Tibial nerve (tissue), 4 donors: ENCODE data around the gene NR2C2. TPM values are rescaled to one million over a fixed set of nuclear protein-coding genes. Genes with fewer than 3 reads are reported as not detected.

Experiments used
- DNase-seq, 2 donors: peaks; one replicate each; pipeline ENCODE4 v3.0.0-alpha.2; 2019; ENCODE audit warnings: low spot score in 2 of 2
- H3K27ac ChIP-seq, 4 donors: fragments of 200-600 bp; sonication (generic) in 3 of 4; one replicate each; pipeline ENCODE4 v1.5.1; 2017 to 2019; ENCODE audit warnings: mild to moderate bottlenecking in 1 of 4
- H3K27me3 ChIP-seq, 2 donors: fragments of 200-600 bp; sonication (generic) in 1 of 2; one replicate each; pipeline versions ENCODE4 v1.5.1 to v1.6.0; 2017 to 2019
- H3K36me3 ChIP-seq, 3 donors: fragments of 200-600 bp; sonication (generic); one replicate each; pipeline ENCODE4 v1.5.1; 2018 to 2019
- H3K4me1 ChIP-seq, 4 donors: fragments of 200-600 bp; sonication (generic) in 3 of 4; one replicate each; pipeline ENCODE4 v1.5.1; 2017 to 2019
- H3K4me3 ChIP-seq, 4 donors: fragments of 200-600 bp; sonication (generic) in 3 of 4; one replicate each; pipeline ENCODE4 v1.5.1; 2017 to 2019; ENCODE audit warnings: mild to moderate bottlenecking in 1 of 4, moderate library complexity in 1 of 4
- H3K9me3 ChIP-seq, 4 donors: fragments of 200-600 bp; sonication (generic) in 3 of 4; one replicate each; pipeline ENCODE4 v1.5.1; 2017 to 2019
- CTCF ChIP-seq, 5 experiments: fragments of 200-600 bp in 3 of 5; fragments of 450-650 bp in 2 of 5; sonication (generic) in 3 of 5; IDR thresholded peaks; one replicate each; pipeline ENCODE4 v1.5.1; 2016 to 2019; ENCODE audit warnings: antibody characterized with exemption in 5 of 5, mild to moderate bottlenecking in 3 of 5, moderate library complexity in 2 of 5
- EP300 ChIP-seq, 2 donors: sonication (generic); formaldehyde crosslinking; IDR thresholded peaks; one replicate each; pipeline ENCODE4 v1.6.1; 2017; ENCODE audit warnings: antibody characterized with exemption in 2 of 2, mild to moderate bottlenecking in 1 of 2
- POLR2A ChIP-seq, 2 donors: fragments of 450-650 bp; IDR thresholded peaks; one replicate each; pipeline ENCODE4 v1.6.1; 2017; ENCODE audit warnings: antibody characterized with exemption in 2 of 2, mild to moderate bottlenecking in 2 of 2, moderate library complexity in 2 of 2
- WGBS, 2 donors: methylation state at CpG; one replicate each; pipeline ENCODE4 v1.1.5; 2018; 5-methylcytosine and 5-hydroxymethylcytosine counted together
- total RNA-seq, 4 donors: library from RNA; depleted of rRNA; stranded (reverse); fragments of >200 nt; gene quantifications; one replicate each; pipeline ENCODE4 v1.1.0, GENCODE V29; 2016

NR2C2 gene
- total RNA-seq, 4 donors from 2014 or later, result 34.5 to 54.3 (median 44.4) TPM

- H3K9me3 ChIP-seq, result no peaks in the 10 kb centered on the region
- H3K36me3 ChIP-seq, result peaks cover 0 to 95% (median 4%) of the 10 kb centered on the region in 3 donors
- H3K4me1 ChIP-seq, result peaks cover 0 to 4% (median 2%) of the 10 kb centered on the region in 4 donors
- no peak overlapping the region for H3K27ac ChIP-seq
- no peak overlapping the region for H3K4me3 ChIP-seq
- no peaks in the 10 kb centered on the region for H3K27me3 ChIP-seq
- 80 to 86% methylated on average over 11 of the region's 11 CpGs for whole genome bisulfite sequencing, 2 donors
- no peak for DNase-seq
- TF ChIP-seq EP300 (IDR thresholded peaks at IDR 0.05), result no peak
- no peak for TF ChIP-seq CTCF (IDR thresholded peaks at IDR 0.05)
- TF ChIP-seq POLR2A (IDR thresholded peaks at IDR 0.05), result no peak
Measured at GRCh38 chr3:15043408-15044171, 96.2 kb downstream of the NR2C2 start.

- TF ChIP-seq POLR2A (IDR thresholded peaks at IDR 0.05) (no peak), EP300 (IDR thresholded peaks at IDR 0.05) (no peak), CTCF (IDR thresholded peaks at IDR 0.05) (no peak)
- no peak overlapping the region for H3K4me3 ChIP-seq
- WGBS, 2 donors, result 76 to 78% methylated on average over 7 of the region's 7 CpGs
- H3K9me3 ChIP-seq, result no peaks in the 10 kb centered on the region
- H3K27ac ChIP-seq, result no peak overlapping the region
- no peak for DNase-seq
- H3K27me3 ChIP-seq, result no peaks in the 10 kb centered on the region
- H3K36me3 ChIP-seq, result peaks cover 2 to 96% (median 3%) of the 10 kb centered on the region in 3 donors
- peaks cover 0 to 4% (median 2%) of the 10 kb centered on the region in 4 donors for H3K4me1 ChIP-seq
Measured at GRCh38 chr3:15044326-15044725, 96.9 kb downstream of the NR2C2 start.

GRCh38 chr3:15045667-15046066, 98.3 kb downstream of the NR2C2 start:
- Histone ChIP-seq H3K4me1 (peaks cover 0 to 4% (median 0%) of the 10 kb centered on the region in 4 donors), H3K27ac (no peak overlapping the region), H3K9me3 (no peaks in the 10 kb centered on the region), H3K36me3 (peaks cover 3 to 98% (median 5%) of the 10 kb centered on the region in 3 donors), H3K4me3 (no peak overlapping the region), H3K27me3 (no peaks in the 10 kb centered on the region)
- TF ChIP-seq EP300 (IDR thresholded peaks at IDR 0.05) (no peak), CTCF (IDR thresholded peaks at IDR 0.05) (no peak), POLR2A (IDR thresholded peaks at IDR 0.05) (no peak)
- no peak for DNase-seq
- 83% methylated on average over 1 of the region's 1 CpG for WGBS, 2 donors

GRCh38 chr3:15049584-15049983, 102.2 kb downstream of the NR2C2 start:
- TF ChIP-seq CTCF (IDR thresholded peaks at IDR 0.05) (no peak), POLR2A (IDR thresholded peaks at IDR 0.05) (no peak), EP300 (IDR thresholded peaks at IDR 0.05) (no peak)
- no peak overlapping the region for H3K27ac ChIP-seq
- no peak overlapping the region for H3K4me3 ChIP-seq
- WGBS, 2 donors, result 83 to 92% methylated on average over 2 of the region's 2 CpGs
- H3K27me3 ChIP-seq, result no peaks in the 10 kb centered on the region
- peaks cover 3 to 90% (median 9%) of the 10 kb centered on the region in 3 donors for H3K36me3 ChIP-seq
- H3K9me3 ChIP-seq, result no peaks in the 10 kb centered on the region
- no peak for DNase-seq
- H3K4me1 ChIP-seq, result peaks cover 0 to 2% (median 0%) of the 10 kb centered on the region in 4 donors

- no peak for DNase-seq
- peaks cover 3 to 89% (median 9%) of the 10 kb centered on the region in 3 donors for H3K36me3 ChIP-seq
- H3K9me3 ChIP-seq, result no peaks in the 10 kb centered on the region
- H3K4me1 ChIP-seq, result no peaks in the 10 kb centered on the region
- H3K4me3 ChIP-seq, result no peak overlapping the region
- 81 to 82% methylated on average over 3 of the region's 3 CpGs for WGBS, 2 donors
- H3K27me3 ChIP-seq, result no peaks in the 10 kb centered on the region
- TF ChIP-seq EP300 (IDR thresholded peaks at IDR 0.05) (no peak), POLR2A (IDR thresholded peaks at IDR 0.05) (no peak), CTCF (IDR thresholded peaks at IDR 0.05) (no peak)
- H3K27ac ChIP-seq, result no peak overlapping the region
Measured at GRCh38 chr3:15050405-15051092, 103.2 kb downstream of the NR2C2 start.
